Stimulated activated CD4-positive, alpha-beta T cell treated with anti-CD3 and anti-CD28 coated beads, Interleukin-15, amount 100 ng/mL, for 1 hour (primary cell): Measurements from ENCODE around the gene SEC11A.
A peak's percentile ranks its signal among the peaks of the same experiment; 100 is the strongest.

Experiments used
- DNase-seq, 2 donors: peaks; one replicate each; pipeline ENCODE4 v3.0.0-alpha.2; 2020; ENCODE audit warnings: low read depth in 1 of 2, low spot score in 1 of 2

Gene SEC11A

GRCh38 chr15:84685304-84685703 is 30.6 kb downstream of the SEC11A start:
- no peak for DNase-seq

GRCh38 chr15:84684092-84684491 is 31.8 kb downstream of the SEC11A start:
- no peak for DNase-seq

GRCh38 chr15:84681831-84682230 is 34.1 kb downstream of the SEC11A start:
- no peak for DNase-seq

GRCh38 chr15:84671211-84671610 is 44.7 kb downstream of the SEC11A start:
- DNase-seq, result no peak

GRCh38 chr15:84669726-84670125 is 46.2 kb downstream of the SEC11A start:
- DNase-seq, result no peak

GRCh38 chr15:84668221-84668982 is 47.5 kb downstream of the SEC11A start:
- DNase-seq, result no peak

- no peak for DNase-seq
Measured at GRCh38 chr15:84666373-84666772, 49.6 kb downstream of the SEC11A start.

GRCh38 chr15:84661001-84661400 is 54.9 kb downstream of the SEC11A start:
- no peak for DNase-seq

- DNase-seq, result no peak
Measured at GRCh38 chr15:84659904-84660781, 55.8 kb downstream of the SEC11A start.

- DNase-seq, result no peak
Measured at GRCh38 chr15:84658788-84659411, 57.0 kb downstream of the SEC11A start.

GRCh38 chr15:84658080-84658787 is 57.7 kb downstream of the SEC11A start, which contains the start of gene NMB:
Gene NMB, minus strand, starts transcription at chr15:84658199. Its CDS starts 47 bp downstream, at chr15:84658152.
- peak; percentile 70 to 76 for DNase-seq

GRCh38 chr15:84657748-84658079 is 58.2 kb downstream of the SEC11A start:
- DNase-seq, result no peak

GRCh38 chr15:84656972-84657371 is 59.0 kb downstream of the SEC11A start:
- DNase-seq, result no peak

- peak; percentile 54 to 59 for DNase-seq
Measured at GRCh38 chr15:84654689-84655453, 61.1 kb downstream of the SEC11A start.

GRCh38 chr15:84653910-84654688 is 61.8 kb downstream of the SEC11A start, which contains the start of gene WDR73:
Gene WDR73, minus strand, starts transcription at chr15:84654283. Its CDS starts 9 bp downstream, at chr15:84654274.
- DNase-seq, result peak; percentile 92 to 97

GRCh38 chr15:84653584-84653909 is 62.4 kb downstream of the SEC11A start:
- DNase-seq, result no peak

GRCh38 chr15:84649706-84650105 is 66.2 kb downstream of the SEC11A start:
- DNase-seq, result no peak

- DNase-seq, result no peak
Measured at GRCh38 chr15:84648539-84648938, 67.4 kb downstream of the SEC11A start.

GRCh38 chr15:84647726-84648125 is 68.2 kb downstream of the SEC11A start:
- DNase-seq, result no peak

- no peak for DNase-seq
Measured at GRCh38 chr15:84645997-84646396, 69.9 kb downstream of the SEC11A start.
